Measurements from ENCODE around the gene GPR107.

Gene GPR107

GRCh38 chr9:130058887-130059286 is 5.2 kb downstream of the GPR107 start:
- DNase-seq = no peak

- DNase-seq = no peak
Observed at GRCh38 chr9:130060296-130060695, 6.6 kb downstream of the GPR107 start.

GRCh38 chr9:130062750-130063149 is 9.0 kb downstream of the GPR107 start:
- no peak for DNase-seq

- no peak for DNase-seq
Observed at GRCh38 chr9:130064621-130065020, 10.9 kb downstream of the GPR107 start.

GRCh38 chr9:130069048-130069447 is 15.3 kb downstream of the GPR107 start:
- DNase-seq = no peak

GRCh38 chr9:130072515-130073235 is 19.0 kb downstream of the GPR107 start:
- no peak for DNase-seq

- no peak for DNase-seq
Observed at GRCh38 chr9:130073373-130073772, 19.7 kb downstream of the GPR107 start.

GRCh38 chr9:130078547-130078946 is 24.8 kb downstream of the GPR107 start:
- DNase-seq = no peak

GRCh38 chr9:130084337-130084736 is 30.6 kb downstream of the GPR107 start:
- no peak for DNase-seq

- DNase-seq = no peak
Observed at GRCh38 chr9:130088051-130088450, 34.3 kb downstream of the GPR107 start.

GRCh38 chr9:130089141-130089540 is 35.4 kb downstream of the GPR107 start:
- no peak for DNase-seq

- DNase-seq = no peak
Observed at GRCh38 chr9:130090915-130091314, 37.2 kb downstream of the GPR107 start.

- DNase-seq = no peak
Observed at GRCh38 chr9:130092910-130093309, 39.2 kb downstream of the GPR107 start.

GRCh38 chr9:130095872-130096271 is 42.2 kb downstream of the GPR107 start:
- DNase-seq = no peak

GRCh38 chr9:130100681-130101080 is 47.0 kb downstream of the GPR107 start:
- DNase-seq = no peak

- no peak for DNase-seq
Observed at GRCh38 chr9:130101915-130102314, 48.2 kb downstream of the GPR107 start.

GRCh38 chr9:130104491-130105193 is 50.9 kb downstream of the GPR107 start:
- no peak for DNase-seq

GRCh38 chr9:130106860-130107233 is 53.1 kb downstream of the GPR107 start:
- no peak for DNase-seq

- peak; percentile 79 for DNase-seq
Observed at GRCh38 chr9:130107234-130107861, 53.6 kb downstream of the GPR107 start.

- no peak for DNase-seq
Observed at GRCh38 chr9:130107955-130108354, 54.2 kb downstream of the GPR107 start.

- DNase-seq = no peak
Observed at GRCh38 chr9:130110166-130110565, 56.5 kb downstream of the GPR107 start.

- DNase-seq = no peak
Observed at GRCh38 chr9:130110596-130111021, 56.9 kb downstream of the GPR107 start.

- no peak for DNase-seq
Observed at GRCh38 chr9:130111786-130112537, 58.3 kb downstream of the GPR107 start.

All from CD4-positive, alpha-beta T cell treated with Interleukin-4 for 4 hours (primary cell).